A549 (cell line): ENCODE data around the gene PHACTR4.
"Not testable (repeated sequence)": the region's sequence is repeated elsewhere in the genome, so short reads cannot be mapped to it uniquely, and the experiment has no call there.

Experiments
- CTCF ChIP-seq: fragments of >200 bp; sonication (Bioruptor Twin); formaldehyde crosslinking; IDR thresholded peaks from 3 replicates; pipeline ENCODE4 v1.5.1; 2016
- EP300 ChIP-seq, 2 experiments: fragments of >200 bp; sonication (Bioruptor Twin); formaldehyde crosslinking; IDR thresholded peaks; 2 replicates in 1 of 2; 3 replicates in 1 of 2; pipeline ENCODE4 v1.6.1; 2016 to 2017
- JUN ChIP-seq, 2 experiments: fragments of >200 bp; sonication (Bioruptor Twin); formaldehyde crosslinking; IDR thresholded peaks; 2 replicates in 1 of 2; 3 replicates in 1 of 2; pipeline ENCODE4 v1.6.1; 2016 to 2017
- MAZ ChIP-seq: fragments of 150-350 bp; IDR thresholded peaks from 2 replicates; pipeline ENCODE4 v1.6.1; 2014; ENCODE audit warnings: antibody characterized with exemption, low read depth, low read length, borderline replicate concordance
- RAD21 ChIP-seq, 2 experiments: fragments of >200 bp in 1 of 2; sonication (Bioruptor Twin) in 1 of 2; formaldehyde crosslinking in 1 of 2; IDR thresholded peaks in 1 of 2; conservative IDR thresholded peaks in 1 of 2; 2 replicates in 1 of 2; 3 replicates in 1 of 2; pipeline ENCODE4 v1.6.1; 2012 to 2018; ENCODE audit warnings: inconsistent platforms in 1 of 2

- TF ChIP-seq CTCF; JUN (IDR thresholded peaks at IDR 0.05); RAD21 (conservative IDR thresholded peaks at IDR 0.05 in 1 of 2, IDR thresholded peaks at IDR 0.05 in 1 of 2); MAZ; EP300 (IDR thresholded peaks at IDR 0.05): not testable (repeated sequence)
Measured at GRCh38 chr1:28541414-28542015, 172.0 kb downstream of the PHACTR4 start.
